Measurements from ENCODE around the gene CCL18. TPM values are rescaled to one million over a fixed set of nuclear protein-coding genes. Genes with fewer than 3 reads are reported as not detected.
"Not testable (repeated sequence)": the region's sequence is repeated elsewhere in the genome, so short reads cannot be mapped to it uniquely, and the experiment has no call there.

Gene CCL18
- polyA plus RNA-seq, 1 experiment = not detected

DNA sequence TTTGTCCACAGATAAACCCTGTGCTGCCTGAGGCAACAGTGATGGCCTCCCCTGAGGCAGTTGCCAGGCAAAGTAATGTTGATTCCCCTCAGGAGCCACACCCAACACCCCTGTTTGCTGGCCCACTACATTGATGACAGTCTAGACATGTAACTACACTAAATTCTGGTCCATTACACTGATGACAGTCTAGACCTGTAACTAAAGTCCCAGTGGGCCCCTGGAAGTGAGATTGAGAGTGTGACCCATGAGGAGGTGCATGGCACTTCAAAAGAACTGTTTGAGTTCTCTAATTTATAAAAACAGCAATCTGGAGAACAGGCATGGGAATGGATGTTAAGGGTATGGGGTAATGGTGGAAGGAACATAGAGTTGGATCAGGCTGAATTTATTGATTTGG is 48.5 kb downstream of the CCL18 start:
- CTCF ChIA-PET = interaction anchor here (1.4 kb wide), 1 partner anchor 36 kb away, joined by 6 read pairs; no protein-coding TSS in a partner anchor
- TF ChIP-seq, protein P1, sequence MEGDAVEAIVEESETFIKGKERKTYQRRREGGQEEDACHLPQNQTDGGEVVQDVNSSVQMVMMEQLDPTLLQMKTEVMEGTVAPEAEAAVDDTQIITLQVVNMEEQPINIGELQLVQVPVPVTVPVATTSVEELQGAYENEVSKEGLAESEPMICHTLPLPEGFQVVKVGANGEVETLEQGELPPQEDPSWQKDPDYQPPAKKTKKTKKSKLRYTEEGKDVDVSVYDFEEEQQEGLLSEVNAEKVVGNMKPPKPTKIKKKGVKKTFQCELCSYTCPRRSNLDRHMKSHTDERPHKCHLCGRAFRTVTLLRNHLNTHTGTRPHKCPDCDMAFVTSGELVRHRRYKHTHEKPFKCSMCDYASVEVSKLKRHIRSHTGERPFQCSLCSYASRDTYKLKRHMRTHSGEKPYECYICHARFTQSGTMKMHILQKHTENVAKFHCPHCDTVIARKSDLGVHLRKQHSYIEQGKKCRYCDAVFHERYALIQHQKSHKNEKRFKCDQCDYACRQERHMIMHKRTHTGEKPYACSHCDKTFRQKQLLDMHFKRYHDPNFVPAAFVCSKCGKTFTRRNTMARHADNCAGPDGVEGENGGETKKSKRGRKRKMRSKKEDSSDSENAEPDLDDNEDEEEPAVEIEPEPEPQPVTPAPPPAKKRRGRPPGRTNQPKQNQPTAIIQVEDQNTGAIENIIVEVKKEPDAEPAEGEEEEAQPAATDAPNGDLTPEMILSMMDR (IDR thresholded peaks at IDR 0.05; ENCODE audit: low read depth, low read length) = no peak
- no peak for DNase-seq (ENCODE audit: low read depth, low spot score)
- no peak overlapping the region for H3K4me3 ChIP-seq (ENCODE audit: low read depth, low read length)
- no peaks in the 10 kb centered on the region for H3K27me3 ChIP-seq (ENCODE audit: control insufficient read depth, insufficient read depth, low read length)
- H3K9me3 ChIP-seq (ENCODE audit: control insufficient read depth, insufficient read depth, low read length) = no peaks in the 10 kb centered on the region
- POLR2A ChIA-PET = no interaction called here
- no peak overlapping the region for H3K27ac ChIP-seq (ENCODE audit: low read depth, low read length)

DNA sequence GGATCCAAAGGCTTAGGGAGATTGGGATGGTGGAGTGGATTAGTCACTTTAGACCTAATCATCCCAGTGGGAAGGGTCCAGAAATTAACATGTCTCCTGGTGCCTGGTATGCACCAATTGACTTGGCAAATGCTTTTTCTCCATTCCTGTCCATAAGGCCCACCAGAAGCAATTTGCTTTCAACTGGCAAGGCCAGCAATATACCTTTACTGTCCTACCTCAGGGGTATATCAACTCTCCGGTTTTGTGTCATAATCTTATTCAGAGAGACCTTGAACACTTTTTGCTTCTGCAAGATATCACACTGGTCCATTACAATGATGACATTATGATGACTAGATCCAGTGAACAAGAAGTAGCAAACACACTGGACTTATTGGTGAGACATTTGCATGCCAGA is 49.1 kb downstream of the CCL18 start:
- CTCF ChIA-PET; H3K27me3 ChIP-seq (ENCODE audit: control insufficient read depth, insufficient read depth, low read length); DNase-seq (ENCODE audit: low read depth, low spot score); H3K9me3 ChIP-seq (ENCODE audit: control insufficient read depth, insufficient read depth, low read length); H3K27ac ChIP-seq (ENCODE audit: low read depth, low read length); POLR2A ChIA-PET; H3K4me3 ChIP-seq (ENCODE audit: low read depth, low read length): not testable (repeated sequence)

DNA sequence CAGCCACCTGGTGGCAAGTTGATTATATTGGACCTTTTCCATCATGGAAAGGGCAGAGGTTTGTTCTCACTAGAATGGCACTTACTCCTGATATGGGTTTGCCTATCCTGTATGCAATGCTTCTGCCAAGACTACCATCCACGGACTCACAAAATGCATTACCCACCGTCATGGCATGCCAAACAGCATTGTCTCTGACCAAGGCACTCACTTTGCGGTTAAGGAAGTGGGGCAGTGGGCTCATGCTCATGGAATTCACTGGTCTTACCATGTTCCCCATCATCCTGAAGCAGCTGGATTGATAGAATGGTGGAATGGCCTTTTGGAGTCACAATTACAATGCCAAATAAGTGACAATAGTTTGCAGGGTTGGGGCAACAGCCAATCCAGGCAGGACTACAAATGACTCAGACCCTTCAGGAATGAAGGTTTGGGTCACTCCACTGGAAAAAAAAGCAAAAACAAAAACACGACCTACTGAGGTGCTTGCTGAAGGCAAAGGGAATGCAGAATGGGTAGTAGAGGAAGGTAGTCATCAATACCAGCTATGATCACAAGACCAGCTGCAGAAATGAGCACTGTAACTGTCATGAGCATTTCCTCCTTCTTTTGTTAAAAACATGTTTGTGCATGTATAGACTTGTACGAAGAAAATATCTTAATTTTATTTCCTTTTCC is 51.0 kb downstream of the CCL18 start:
- H3K4me3 ChIP-seq (ENCODE audit: low read depth, low read length); H3K9me3 ChIP-seq (ENCODE audit: control insufficient read depth, insufficient read depth, low read length); POLR2A ChIA-PET; DNase-seq (ENCODE audit: low read depth, low spot score); CTCF ChIA-PET; H3K27ac ChIP-seq (ENCODE audit: low read depth, low read length); H3K27me3 ChIP-seq (ENCODE audit: control insufficient read depth, insufficient read depth, low read length): not testable (repeated sequence)

DNA sequence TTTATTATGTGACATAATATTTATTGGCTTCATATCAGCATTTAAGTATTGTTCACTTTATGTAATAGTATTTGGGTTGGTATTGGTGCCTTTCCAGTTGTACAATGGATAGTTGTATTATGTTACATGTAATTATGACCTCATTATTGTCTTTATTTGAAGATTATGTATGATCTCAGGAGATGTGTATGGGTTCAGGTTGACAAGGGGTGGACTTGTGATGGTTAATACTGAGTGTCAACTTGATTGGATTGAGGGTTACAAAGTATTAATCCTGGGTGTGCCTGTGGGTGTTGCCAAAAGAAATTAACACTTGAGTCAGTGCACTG is 51.5 kb downstream of the CCL18 start:
- DNase-seq (ENCODE audit: low read depth, low spot score); H3K27me3 ChIP-seq (ENCODE audit: control insufficient read depth, insufficient read depth, low read length); H3K9me3 ChIP-seq (ENCODE audit: control insufficient read depth, insufficient read depth, low read length); H3K4me3 ChIP-seq (ENCODE audit: low read depth, low read length); H3K27ac ChIP-seq (ENCODE audit: low read depth, low read length); CTCF ChIA-PET; POLR2A ChIA-PET: not testable (repeated sequence)

DNA sequence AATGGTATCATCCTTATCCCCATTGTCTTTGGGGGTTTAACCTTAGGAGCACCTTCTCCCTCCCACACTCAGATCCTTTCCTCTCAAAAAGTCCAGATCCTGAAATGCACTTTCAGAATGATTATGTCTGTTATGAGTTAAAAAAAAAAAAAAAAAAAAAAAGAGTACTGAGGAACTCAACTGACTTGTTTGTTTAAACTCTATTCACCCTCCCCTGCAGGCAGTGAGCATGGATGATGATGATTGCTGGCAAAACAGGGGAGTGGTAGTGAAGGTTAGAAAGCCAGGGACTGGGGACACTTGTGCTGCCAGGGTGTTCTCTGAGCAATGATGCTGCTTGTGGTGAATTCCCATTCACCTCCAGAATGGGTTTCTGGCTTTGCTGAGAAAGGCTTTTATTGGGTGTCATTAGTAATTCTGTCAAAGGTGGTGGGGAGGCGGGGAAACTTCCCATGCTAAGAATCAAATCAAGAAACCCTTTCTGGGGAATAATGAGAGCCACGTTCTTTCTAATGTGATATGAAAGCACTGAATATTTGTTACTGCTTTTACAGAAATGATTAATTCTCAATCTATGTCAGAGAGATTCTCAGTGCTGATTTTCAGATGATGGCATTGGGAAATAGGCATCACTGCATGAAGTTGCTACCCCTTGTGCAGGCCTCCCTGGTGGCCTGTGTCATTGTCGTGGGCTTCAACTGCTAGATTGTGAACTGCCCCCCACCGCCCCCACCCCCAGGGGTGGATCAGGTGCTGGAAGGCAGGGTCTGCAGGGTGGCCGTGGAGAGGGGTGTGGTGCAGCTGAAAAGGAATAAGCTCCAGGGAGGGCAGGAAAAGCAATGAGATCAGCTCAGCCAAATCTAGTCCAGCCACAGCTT is 53.7 kb downstream of the CCL18 start:
- TF ChIP-seq, protein P1 (IDR thresholded peaks at IDR 0.05; ENCODE audit: low read depth, low read length) = no peak
- ChIA-PET CTCF (interaction anchor here (0.6 kb wide), 1 partner anchor 31 kb away, joined by 3 read pairs; no protein-coding TSS in a partner anchor), POLR2A (no interaction called here)
- no peak for DNase-seq (ENCODE audit: low read depth, low spot score)
- no peaks in the 10 kb centered on the region for H3K27me3 ChIP-seq (ENCODE audit: control insufficient read depth, insufficient read depth, low read length)
- no peaks in the 10 kb centered on the region for H3K9me3 ChIP-seq (ENCODE audit: control insufficient read depth, insufficient read depth, low read length)
- no peak overlapping the region for H3K27ac ChIP-seq (ENCODE audit: low read depth, low read length)
- no peak overlapping the region for H3K4me3 ChIP-seq (ENCODE audit: low read depth, low read length)

DNA sequence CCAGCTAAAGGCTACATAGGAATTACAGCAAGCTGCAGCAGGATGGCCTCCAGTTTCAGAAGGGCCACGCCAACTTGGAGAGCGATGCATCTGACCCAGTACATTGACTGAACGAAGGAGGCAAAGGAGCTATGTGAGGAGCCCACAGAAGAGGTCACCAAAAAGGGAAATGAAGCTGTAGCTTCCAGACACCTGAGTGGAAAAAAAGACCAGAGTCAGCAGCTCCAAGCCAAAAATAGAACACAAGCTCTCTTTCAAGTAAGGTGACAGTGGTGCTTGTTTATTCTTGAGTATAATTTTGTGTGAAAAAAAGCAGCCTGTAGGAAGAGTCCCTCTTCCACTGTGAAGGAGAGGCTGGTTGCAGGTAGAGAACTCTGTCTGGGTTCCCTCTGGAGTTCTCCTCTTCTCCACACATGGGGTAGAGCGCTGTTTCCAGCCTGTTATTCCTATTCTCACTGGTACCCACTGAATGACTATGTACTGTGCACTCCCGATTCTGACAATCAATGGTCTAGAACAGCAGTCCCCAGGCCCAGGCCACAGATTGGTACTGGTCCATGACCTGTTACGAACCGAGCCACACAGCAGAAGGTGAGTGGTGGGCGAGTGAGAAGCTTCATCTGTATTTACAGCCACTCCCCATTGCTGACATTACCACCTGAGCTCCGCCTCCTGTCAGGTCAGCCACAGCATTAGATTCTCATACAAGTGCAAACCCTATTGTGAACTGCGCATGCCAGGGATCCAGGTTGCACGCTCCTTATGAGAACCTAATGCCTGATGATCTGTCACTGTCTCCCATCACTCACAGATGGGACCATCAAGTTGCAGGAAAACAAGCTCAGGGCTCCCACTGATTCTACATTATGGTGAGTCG is 54.6 kb downstream of the CCL18 start:
- TF ChIP-seq, protein P1 (IDR thresholded peaks at IDR 0.05; ENCODE audit: low read depth, low read length) = no peak
- DNase-seq (ENCODE audit: low read depth, low spot score) = no peak
- Histone ChIP-seq H3K4me3 (ENCODE audit: low read depth, low read length) (no peak overlapping the region), H3K27me3 (ENCODE audit: control insufficient read depth, insufficient read depth, low read length) (no peaks in the 10 kb centered on the region), H3K9me3 (ENCODE audit: control insufficient read depth, insufficient read depth, low read length) (no peaks in the 10 kb centered on the region), H3K27ac (ENCODE audit: low read depth, low read length) (no peak overlapping the region)
- CTCF ChIA-PET = interaction anchor here (0.5 to 1.3 kb wide), 5 partner anchors 8 to 143 kb away, joined by 3 to 7 read pairs (median 3); no protein-coding TSS in a partner anchor
- POLR2A ChIA-PET = no interaction called here
